Fibroblast of gingiva (primary cell): ENCODE measurements around the gene BCDIN3D.
"Not testable (repeated sequence)": the region's sequence is repeated elsewhere in the genome, so short reads cannot be mapped to it uniquely, and the experiment has no call there.

Source experiments
- DNase-seq: peaks from one replicate; pipeline ENCODE4 v3.0.0-alpha.2; 2011; ENCODE audit warnings: low read depth

BCDIN3D gene

DNA sequence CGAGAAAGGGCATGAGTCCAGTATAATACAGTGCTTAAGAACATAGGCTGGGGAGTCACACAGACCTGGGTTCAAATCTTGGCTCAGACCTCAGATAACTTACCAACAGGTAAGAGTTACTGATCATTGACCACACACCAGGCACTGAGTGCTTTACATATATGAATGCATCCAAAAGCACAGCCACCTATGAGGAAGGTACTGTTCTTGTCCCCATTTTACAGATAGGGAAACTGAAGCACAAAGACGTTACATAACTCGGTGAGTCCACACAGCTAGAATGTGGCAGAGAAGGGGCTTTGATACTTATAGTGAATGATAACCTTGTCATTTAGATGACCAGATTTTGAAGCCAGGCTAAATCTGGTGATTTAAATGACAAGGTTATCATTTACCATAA, 33.2 kb upstream of the BCDIN3D start:
- DNase-seq, result no peak

DNA sequence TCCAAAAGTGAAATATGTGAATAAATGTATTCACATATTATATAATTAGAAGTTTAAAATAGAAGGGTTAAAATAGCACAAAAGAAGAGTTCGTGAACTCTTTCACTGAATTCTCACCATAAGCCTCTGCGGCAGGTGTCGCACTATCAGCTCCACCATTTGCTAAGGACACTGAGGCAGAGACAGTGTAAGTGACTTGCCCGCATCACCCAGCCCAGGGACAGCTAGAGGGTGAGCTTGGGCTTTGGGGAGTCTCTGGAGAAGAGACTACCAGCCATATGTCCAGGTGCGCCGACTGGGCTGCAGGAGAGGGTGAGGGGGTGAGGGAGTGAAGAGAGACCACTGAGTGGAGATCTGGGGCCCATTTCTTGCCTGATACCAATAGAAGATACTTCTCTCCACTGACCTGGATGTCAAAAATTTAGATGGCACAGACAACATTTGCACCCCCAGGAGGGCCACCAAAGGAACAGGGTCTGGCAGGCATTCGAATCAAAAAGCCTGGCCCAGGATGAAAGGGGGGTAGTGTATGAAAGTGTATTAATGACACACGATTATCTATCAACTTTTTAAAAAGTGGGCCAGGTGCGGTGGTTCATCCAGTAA, 32.3 kb upstream of the BCDIN3D start:
- no peak for DNase-seq

DNA sequence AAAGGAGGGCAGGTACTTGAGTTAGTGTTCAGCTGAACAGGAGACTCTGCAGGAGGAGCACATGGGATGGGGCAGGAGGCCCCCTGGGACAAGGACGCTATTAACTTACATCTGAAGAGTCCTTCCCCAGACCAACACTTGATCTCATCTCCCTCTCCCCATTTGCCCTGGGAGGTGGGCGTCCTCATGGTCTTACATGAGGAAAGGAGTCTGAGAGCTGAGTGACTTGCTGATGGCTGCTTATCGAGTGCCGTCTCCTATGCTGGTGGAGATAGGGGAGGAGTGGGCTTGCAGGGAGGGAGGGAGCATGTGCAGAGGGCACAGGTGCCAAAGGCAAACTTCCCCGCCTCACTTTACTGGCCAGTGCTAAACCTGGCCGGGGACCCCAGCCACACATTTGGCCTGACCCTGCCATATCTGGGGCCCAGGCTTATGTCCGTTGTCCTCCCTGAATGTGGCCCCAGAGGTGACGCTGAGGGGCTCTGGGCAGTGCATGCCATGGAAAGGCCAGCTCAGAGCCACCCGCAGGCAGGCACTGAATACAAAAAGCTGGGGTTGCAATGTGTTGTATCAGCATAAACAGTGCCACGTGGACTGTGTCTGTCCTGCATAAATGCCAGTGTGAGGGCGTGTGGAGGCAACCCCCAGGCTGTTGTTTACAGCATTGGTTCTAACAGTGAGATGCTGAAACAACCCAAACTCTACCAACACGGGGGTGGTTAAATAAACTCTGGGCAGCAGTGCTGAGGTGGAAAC, 31.4 kb upstream of the BCDIN3D start:
- DNase-seq, result no peak

DNA sequence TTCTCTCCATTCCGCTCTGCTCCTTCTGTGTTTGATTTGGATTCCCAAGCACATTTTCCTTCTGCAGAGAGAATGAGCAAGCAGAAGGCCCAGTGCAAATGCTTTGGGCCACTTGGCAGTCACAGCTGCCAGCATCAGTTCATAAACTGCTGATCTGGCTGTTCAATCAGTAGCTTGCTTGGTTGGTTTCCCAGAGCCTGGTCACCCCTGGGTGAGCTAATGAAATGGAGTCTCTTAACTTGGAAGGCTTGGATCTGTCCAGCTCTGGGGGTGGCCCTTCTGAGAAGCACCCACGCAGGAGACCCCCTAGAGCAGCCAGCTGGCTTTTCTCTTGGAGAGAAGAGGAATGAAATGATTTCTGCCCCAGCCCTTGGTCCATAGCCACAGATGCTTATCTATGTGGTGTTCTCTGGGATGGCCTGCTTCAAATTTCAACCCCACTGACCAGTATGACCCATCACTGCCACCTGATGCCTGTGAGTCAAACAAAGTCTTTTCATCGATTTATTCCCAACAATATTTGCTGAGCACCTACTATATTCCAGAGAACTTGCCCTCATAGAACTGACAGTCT, 30.5 kb upstream of the BCDIN3D start:
- no peak for DNase-seq

DNA sequence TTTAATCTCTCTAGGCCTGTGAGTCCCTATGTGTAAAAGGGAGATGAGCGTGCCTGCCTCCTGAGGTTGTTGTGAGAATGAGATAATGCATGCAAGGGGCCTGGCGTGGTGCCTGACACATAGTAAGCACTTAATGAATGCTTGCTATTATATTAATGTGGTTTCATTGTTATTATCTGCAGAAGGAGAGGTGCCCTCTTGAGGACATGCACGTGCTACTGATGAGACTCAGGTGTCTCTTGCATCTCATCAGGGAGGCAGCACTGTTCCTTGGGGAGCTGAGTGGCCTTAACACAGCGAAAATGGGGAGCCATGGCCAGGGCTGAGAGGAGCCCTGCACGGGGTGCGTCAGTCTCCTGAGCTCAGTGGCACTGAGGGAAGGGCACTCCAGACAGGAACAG, 29.9 kb upstream of the BCDIN3D start:
- DNase-seq, result no peak

DNA sequence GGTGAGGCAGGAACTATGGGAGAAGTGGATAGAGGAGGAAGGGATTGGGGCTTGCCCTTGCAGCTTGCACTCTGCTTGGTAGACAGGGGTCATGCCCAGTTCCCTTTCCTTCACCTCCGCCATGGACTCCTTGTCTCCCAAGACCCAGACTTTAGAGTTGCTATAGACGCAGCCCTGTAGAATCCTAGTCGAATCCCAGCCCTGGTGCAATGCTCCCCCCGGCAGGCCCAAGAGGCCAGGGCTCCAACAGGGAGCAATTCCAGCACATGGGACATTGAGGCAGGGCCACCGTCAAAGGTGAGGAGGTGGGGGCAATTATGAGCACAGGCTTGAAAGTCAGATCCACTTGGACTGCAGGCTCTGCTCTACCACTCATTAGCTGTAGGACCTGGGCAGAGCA, 29.5 kb upstream of the BCDIN3D start:
- DNase-seq, result no peak

DNA sequence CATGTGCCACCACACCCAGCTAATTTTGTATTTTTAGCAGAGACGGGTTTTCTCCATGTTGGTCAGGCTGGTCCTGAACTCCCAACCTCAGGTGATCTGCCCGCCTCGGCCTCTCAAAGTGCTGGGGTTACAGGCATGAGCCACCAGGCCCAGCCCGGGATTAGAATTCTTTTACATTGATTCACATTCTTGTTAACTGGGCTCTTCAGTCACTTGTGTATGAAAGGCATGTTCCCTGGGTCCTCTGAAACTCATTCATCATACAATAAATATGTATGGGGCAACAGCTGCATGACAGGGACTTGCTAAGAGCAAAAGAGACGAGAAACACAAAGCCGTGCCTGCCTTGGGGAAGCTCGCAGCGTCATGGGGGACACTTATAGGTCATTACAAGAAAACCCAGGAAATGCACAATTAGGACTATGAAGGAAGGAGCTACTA, 28.9 kb upstream of the BCDIN3D start:
- DNase-seq, result not testable (repeated sequence)

DNA sequence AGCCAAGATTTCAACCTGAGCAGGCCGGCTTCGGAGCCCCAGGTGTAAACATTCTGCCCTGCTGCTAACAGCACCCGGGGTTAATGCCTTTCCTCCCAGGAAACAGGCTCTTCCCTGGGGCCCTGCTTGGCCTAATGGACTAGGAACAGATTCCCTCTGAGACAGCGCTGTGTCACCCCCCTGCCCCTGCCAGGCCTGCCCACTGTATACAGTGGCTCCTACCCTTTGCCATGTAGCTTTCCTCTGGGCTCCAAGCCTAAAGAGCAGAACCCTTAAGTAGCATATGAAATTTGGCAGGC, 28.3 kb upstream of the BCDIN3D start:
- DNase-seq, result no peak

DNA sequence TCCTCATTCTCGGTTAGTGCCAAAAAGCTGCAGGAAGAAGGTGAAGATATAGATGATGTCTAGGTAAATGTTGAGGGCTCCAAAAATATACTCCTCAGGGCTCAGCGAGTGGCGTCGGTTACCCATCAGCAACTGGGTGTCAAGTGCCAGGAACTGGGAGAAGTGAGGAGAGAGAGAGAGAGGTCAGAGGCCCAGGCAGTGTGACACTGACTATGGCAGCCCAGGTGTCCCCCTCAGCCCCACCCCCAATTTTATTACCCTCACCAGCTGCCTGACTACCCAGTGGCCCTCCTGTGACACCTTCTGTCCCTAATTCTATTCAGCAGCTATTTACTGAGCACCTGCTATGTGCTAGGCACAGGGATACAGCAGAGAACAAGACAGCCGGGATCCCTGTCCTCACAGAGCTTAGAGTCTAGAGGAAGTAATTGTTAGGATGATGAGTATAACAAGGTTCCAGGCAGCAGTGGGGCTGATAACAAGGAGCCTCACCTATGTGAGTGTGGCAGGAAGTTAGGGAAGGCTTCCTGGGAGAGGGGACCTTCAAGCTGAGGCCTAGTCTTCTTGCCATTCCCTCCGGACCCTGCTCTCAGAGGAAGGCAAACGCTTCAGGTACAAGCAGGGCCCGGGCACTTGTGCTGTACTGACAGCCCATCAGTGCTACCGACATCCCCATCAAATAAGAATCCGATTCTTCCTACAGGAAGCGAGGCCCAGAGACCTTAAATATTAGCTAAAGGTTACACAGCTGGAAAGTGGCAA, 27.8 kb upstream of the BCDIN3D start:
- no peak for DNase-seq

DNA sequence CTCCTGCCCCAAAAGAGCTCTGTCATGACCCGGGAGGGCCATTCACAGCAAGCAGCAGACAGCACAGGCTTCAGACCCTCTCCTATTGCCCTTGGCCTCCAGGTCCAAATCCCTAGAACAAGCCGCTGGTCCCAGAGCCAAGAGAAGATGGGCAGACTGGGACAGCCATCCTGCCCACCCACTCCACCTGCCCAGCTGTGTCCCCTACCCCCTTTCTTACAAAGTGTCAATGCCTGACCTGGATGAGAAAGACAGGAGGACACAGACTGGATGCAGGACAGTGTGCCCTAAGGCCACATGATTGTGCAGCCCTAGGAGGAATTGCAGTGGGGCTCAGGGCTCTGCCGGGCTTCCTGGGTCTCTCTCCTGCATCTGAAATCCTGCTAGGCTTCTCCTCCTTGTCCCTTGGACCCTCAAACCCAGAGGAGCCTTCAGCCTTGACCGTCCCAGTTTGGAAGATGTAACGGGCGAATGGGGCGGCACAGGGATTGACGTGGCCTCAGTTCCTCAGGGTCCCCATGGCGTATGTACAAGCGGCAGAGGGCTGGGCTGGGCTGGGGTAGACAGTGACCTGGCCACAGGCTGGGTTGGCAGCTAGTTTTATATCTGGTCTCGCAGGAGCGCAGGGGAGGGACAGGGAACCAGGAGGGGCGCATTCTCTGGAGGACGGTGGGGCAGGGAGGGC, 27.1 kb upstream of the BCDIN3D start:
- no peak for DNase-seq

DNA sequence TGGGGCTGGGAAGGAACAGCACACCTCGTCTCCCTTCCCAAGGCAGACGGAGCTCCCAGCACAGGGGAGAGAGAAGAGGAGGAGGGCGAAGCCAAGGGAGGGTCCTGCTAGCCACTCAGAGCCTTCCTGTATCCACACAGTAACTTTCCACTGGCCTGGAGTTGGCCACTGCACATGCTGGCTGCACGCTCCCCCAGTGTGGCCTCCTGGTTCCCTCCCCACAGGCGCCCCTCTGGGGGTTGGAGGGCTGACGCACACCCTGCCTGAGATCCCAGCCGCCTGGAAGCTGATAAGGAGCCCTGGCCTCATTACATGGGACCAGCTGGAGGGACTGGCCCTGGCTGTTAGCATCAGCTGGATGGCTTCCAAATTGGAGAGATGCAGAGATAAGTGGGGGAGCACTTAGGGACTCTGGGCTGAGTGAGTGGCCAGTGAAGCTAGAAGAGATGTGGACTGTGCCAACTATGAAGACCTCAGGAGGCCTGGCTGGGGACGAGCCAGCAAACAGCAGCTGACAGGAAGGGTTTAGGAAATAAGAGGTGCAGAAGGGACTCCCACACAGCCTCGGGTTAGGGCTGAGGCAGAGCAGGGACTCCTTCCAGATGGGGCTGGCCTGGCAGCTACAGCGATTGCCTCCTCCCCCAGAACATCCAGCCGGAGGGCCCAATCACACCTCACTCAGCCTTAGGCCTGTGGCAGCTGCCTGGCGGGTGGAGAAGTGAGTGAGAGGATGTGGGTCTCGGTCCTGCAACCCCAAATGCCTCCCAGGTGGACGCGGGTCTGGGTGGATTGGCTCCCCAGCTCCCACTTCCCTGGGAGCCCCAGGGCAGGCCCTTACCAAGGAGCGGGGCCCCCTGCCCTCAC, 26.3 kb upstream of the BCDIN3D start:
- DNase-seq, result peak; percentile 65

DNA sequence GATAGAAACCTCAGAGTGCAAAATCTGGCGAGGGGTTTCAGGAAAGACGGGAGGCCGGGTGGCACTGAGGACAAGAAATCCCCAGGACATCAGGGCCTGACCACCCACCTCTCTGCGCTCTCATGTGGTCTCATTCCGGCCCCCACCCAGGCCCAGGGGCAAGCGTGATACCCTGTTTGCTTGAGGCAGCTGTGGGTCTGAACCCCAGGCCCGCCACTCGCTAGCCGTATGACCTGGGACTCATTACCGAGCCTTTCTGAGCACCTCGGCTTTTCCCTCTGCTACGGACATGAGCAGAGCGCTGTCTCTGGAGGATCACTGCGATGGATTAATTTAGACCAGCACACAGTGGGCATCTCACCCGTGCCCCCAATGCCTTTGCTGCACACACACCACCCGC, 25.5 kb upstream of the BCDIN3D start:
- DNase-seq, result no peak

DNA sequence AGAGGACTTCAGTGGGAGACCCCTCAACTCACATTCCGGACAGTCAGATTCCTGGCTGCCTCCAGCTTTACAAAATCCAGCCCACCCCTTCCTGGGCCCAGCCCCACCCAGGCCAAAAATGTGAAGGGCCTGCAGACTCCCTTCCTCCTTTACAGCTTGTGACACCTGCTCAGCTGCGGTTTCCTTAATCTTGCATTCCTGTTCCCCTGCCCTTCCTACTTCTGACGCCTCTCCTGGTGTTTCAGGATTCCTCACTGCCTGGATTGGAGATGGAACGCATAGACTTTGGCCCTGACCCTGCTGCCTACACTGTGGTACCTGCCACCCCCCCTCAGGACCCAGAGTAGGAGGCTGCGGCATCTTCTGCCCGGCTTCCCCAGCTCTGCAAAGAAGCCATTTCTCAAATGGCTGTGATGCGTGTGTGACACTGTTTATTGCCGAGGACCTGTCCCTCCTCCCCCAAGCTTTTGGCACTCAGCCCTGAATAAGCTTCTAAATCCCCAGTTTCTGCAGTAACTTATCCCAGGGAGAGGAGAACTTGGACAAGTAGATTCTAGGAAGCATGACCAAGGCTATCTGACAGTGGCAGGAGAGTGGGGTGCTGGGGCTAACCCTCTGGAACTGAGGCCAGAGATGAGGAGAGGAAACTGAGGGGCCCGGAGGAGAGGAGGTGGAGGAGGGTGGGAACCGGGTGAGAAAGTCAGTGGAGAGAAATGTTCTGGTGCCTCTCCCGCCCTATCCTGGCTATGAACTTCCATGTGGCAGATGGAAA, 24.9 kb upstream of the BCDIN3D start:
- DNase-seq, result no peak

DNA sequence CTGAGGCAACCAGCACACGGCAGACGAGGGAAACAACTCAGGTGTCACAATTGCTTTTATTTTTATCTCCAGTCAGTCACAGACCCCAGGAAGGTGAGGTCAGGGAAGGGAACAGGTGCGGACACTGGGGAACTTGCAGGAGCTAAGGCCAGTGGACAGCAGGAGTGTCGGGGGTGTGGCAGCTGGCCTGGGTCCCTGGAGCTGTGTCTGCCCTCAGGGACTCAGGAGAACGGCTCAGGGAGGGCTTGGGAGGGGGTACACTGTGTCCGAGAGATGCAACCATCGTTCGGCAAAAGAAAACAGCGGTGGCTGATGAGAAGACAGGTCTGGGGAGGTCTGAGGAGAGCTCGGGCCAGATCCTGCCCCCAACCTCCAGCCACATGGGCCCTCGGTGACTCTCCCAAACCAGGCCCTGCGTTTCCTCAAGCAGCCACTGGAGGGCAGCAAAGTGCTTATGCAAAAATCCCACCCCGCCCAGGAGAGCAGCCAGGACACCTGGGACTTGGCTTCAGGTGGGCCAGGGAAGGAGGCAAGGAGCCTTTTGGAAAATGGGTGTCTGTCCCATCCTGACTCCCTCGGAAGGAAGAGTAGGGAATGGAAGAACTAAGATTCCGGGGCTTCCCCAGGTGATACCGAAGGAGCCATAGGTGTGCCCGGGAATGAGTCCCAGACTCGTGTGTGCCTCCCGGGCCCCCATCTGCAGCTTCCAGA, 24.1 kb upstream of the BCDIN3D start:
- DNase-seq, result peak; percentile 21

DNA sequence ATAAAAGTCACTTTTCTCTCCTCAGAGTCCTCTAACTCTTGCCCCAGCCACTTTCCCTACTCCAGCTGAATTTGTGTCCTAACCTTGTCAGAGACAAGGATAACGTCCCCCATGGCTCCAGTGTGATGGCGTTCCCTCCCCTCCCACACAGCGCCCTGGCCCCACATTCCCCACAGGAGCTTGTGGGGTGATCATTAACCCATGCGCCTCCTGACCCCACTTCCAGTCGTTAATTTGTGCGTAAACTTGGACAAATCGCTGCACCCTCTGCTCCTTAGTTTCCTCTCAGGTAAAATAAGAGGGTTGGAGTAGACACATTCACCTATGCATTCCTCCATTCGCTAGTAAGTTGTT, 22.9 kb upstream of the BCDIN3D start:
- no peak for DNase-seq

DNA sequence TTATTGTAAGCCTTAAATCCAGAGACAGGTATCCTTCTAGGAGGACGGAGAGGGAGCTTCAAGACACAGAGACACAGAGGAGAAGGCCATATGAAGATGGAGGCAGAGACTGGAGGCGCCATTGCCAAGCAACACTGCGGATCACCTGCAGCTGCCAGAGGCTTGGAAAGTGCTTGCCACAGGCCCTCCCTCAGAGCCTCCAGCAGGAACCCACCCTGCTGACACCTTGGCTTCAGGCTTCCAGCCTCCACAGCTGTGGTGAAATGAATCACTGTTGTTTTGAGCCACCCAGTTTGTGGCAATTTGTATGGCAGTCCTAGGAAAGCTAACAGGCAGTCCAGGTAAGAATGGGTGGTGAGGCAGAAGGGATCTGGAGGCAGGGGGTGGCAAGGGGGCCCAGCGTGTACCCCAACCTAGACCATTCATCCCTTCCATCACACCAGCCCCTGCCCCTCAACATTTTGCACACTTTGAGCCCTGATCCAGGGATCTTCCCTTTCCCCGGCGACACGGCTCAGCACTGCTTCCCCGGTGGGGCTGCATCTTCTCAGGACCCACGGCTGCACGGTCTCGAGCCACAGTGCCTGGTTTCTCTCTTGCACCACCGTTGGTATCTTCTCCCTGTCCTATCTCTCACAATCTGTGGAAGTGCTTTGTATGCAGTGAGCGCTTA, 22.3 kb upstream of the BCDIN3D start:
- DNase-seq, result no peak

DNA sequence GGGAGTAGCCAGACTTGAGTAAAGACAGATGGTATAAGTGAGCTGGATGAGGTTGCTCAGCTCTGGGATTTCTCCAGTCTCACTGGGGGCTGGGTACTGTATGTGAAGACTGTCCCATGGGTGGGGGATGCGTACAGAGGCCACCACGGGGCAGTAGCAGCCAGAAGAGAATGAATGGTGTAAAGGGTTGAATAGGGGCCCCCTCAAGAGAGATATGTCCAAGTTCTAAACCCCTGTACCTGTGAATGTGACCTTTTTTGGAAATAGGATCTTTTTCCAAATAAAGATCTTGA, 21.8 kb upstream of the BCDIN3D start:
- no peak for DNase-seq

DNA sequence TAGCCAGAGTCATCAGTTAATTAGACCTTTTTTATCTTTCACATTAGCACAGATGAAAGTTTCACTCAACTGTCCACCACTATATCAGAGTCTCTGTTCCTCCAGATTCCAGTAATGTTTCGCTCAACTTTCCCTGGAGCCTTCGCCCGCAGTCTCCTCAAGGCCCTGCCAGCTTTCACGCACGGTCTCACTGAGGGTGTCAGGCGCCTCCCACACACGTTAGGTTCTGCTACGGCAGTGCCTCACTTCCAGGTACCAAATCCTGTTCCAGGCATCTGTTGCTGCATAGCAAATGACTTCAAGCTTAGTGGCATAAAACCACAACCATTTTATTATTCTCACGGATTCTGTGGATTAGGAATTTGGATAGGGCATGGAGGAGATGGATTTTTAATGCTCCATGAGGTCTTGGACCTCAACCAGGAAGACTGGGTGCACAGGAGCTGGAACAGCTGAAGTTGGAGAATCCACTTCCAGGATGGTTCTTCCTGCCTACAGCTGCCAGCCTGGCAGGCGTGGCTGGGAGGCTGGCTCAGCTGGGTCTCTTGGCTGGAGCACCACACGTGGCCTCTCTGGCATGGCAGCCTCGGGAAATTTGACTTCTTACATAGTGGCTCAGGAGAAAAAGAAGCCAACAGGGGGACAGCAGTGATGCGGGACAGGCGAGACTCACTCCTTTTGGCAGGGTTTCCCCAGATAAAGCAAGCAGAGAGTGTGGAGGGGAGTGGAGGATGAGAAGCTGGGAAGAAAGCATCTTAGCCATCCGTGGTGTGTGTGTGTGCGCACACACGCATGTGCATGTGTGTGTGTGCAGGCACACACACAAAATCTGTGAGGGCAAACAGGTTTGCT, 21.3 kb upstream of the BCDIN3D start:
- DNase-seq, result no peak

DNA sequence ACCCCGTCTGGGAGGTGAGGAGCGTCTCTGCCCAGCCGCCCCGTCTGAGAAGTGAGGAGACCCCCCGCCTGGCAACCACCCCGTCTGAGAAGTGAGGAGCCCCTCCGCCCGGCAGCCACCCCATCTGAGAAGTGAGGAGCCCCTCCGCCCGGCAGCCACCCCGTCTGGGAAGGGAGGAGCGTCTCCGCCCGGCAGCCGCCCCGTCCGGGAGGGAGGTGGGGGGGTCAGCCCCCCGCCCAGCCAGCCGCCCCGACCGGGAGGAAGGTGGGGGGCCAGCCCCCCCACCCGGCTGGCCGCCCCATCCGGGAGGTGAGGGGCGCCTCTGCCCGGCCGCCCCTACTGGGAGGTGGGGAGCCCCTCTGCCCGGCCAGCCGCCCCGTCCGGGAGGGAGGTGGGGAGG, 18.0 kb upstream of the BCDIN3D start:
- DNase-seq, result not testable (repeated sequence)
